Measurements from ENCODE around the gene KLHL29.

Gene KLHL29

DNA sequence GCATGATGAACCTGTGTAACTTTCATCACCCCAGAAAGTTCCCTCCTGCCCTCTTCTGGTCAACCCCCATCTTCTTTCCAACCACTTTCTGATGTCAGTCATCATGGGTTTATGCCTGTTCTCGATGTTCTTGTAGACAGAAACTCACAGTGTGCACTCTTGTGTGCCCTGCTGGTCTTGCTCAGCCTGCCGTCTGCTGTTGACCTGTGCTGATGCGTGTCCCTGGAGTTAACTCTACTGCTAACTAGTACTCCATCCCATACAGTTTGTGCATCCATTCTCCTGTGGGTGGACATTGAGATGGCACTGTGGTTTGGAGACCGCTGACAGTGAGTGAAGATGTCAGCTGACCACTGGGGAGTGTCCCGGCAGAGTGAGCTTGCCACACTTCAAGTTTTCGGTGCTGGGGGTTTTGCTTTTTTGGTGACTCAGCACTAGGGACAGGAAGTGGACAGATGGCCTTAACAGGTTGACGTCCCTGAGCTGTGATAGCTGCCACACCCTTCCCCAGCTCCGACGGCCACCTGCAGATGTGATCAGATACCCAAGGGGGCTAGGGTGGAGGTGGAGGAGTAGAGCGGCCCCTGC, 14.8 kb downstream of the KLHL29 start:
- no peak for DNase-seq

DNA sequence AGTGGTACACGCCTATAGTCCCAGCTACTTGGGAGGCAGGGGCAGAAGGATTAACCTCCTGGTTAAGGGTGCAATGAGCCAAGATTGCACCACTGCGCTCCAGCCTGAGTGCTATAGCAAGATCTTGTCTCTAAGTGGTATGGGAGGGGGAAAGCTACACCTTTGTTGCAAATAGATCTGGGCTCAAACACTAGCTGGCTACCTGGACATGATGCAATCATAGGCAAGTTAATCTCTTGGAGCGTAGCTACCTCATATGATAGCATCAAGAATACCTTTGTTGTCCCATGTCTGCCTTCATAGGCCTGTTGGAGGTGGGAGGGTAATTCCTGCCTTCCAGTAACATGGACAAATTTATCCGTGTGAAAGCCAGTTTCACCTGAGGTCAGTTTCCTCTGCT, 15.7 kb downstream of the KLHL29 start:
- no peak for DNase-seq

GRCh38 chr2:23401427-23402204, 16.6 kb downstream of the KLHL29 start:
- no peak for DNase-seq

- DNase-seq = no peak
Measured at GRCh38 chr2:23402205-23402740, 17.3 kb downstream of the KLHL29 start.

GRCh38 chr2:23404426-23404825, 19.4 kb downstream of the KLHL29 start:
- DNase-seq = peak; percentile 52

DNA sequence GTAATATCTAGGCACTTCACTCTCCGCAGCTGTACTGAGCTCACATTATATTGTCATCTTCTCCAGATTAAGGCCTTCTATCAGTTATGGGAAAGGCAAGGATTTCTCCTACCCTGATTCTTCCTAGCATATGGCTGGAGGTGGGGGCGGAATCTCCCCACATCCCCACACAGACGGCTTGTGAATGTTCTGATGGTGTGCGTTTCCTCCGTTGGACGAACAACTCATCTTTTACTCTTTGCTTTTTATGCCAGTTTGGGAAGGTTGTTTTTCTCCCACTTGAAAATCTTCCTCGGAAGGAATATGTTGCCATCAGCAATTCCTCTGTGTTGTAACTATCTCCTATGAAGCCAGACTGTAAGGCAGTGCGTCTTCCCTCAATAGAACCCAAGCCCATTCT, 24.3 kb downstream of the KLHL29 start:
- DNase-seq = no peak

- DNase-seq = no peak
Measured at GRCh38 chr2:23410596-23410995, 25.6 kb downstream of the KLHL29 start.

- no peak for DNase-seq
Measured at GRCh38 chr2:23411752-23412431, 26.9 kb downstream of the KLHL29 start.

- no peak for DNase-seq
Measured at GRCh38 chr2:23412556-23413155, 27.7 kb downstream of the KLHL29 start.

DNA sequence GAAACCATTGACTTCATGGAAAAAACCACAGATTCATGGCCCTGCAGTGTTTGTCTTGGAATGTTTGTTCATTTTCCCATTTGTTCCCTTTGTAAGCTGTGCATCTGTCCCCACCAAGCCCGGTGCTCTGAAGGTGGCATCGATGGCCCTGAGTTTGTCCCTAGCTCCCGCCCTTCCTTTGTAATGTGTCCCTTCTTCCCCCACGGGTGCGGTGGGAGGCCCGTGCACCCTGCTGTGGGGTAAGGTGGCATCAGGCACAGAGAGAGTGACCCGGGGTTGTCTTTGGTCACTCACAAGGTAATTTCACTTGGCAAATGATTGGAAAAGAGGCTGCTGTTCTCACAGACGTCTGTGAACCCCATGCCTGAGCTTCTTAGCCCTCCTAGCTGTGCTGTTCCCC, 28.7 kb downstream of the KLHL29 start:
- DNase-seq = no peak

DNA sequence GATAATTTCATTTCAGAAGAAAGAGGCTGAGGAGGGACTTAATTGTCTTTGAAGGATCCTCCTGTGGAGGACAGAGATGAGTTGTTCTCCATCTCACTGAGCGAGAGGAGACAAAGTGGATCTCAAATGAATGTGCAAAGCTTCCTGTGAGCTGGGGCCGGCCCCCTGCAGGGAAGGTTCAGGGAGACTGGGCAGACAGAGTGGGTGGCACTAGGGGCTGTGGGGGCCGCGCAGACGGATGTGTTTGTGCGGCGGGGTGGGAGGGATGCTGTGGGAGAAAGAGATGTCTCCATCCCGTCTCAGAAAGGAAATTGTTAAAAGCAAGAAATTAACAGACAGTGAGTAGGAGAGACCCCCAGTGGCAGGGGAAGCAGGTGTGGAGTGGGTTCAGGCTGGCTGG, 29.1 kb downstream of the KLHL29 start:
- DNase-seq = peak; percentile 69

- DNase-seq = peak; percentile 51
Measured at GRCh38 chr2:23414871-23415270, 29.9 kb downstream of the KLHL29 start.

- DNase-seq = no peak
Measured at GRCh38 chr2:23417310-23417709, 32.3 kb downstream of the KLHL29 start.

DNA sequence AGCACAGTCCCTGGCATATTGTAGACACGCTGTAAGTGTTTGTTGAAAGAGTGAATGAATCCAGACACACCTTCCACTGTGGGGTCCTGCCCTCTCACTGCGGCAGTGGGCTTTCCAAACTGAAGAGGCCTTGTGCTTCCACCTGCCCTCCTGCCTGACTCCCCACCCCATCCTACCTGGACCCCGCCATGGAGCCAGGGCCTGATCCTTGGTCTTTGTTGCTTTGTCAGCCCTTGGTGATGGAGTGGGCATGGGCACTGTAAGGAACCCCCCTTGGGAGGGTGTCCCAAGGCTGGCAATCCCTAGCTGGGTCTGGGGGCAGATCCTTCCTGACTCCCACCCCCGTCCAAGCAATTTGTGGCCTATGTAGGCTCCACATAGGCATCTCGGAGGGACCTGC, 33.1 kb downstream of the KLHL29 start:
- DNase-seq = no peak

- DNase-seq = peak; percentile 49
Measured at GRCh38 chr2:23418461-23418911, 33.5 kb downstream of the KLHL29 start.

- DNase-seq = peak; percentile 27
Measured at GRCh38 chr2:23419171-23420090, 34.5 kb downstream of the KLHL29 start.

- DNase-seq = no peak
Measured at GRCh38 chr2:23420091-23420839, 35.3 kb downstream of the KLHL29 start.

- DNase-seq = peak; percentile 32
Measured at GRCh38 chr2:23420840-23421476, 36.0 kb downstream of the KLHL29 start.

DNA sequence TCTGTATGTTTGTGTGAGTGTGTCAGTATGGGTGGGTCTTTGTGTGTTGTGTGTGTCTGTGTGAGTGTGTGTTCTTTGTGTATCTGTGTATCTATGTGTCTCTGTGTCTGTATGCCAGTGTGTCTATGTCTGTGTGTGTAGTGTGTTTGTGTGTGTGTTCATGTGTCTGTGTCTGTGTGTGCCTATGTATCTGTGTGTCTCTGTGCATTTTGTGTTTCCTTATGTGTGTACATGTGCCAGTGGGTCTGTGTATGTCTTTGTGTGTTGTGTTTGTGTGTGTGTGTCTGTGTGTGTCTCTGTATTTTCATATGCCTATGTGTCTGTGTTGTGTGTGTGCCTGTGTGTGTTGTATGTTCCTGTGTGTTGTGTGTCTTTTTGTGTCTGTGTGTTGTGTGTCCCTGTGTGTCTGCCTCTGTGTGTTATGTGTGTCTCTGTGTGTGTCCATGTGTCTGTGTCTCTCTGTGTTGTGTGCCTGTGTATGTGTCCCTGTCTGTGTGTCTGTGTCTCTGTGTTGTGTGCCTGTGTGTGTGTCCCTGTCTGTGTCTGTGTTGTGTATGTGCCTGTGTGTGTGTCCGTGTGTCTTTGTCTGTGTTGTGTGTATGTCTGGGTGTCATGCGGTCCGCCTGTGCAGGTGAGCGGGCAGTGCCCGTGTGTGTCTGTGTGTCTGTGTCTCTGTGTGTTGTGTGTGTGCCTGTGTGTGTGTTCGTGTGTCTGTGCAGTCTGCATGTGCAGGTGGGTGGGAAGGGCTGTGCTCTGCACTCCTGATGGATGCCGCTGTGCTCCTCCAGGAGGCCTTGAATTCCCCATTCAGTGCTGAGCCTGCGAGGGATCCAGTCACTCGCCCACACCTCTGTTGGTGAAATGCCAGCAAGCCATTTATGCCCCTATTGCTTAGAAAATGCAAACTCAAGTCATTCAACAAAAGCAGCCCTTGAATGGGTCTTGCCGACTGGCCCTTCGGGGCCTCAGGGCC, 37.4 kb downstream of the KLHL29 start:
- no peak for DNase-seq

Measured in NCI-H82 (cell line).